Midbrain (tissue), 1 donor: ENCODE measurements around the gene GOLGA6L10.
"Not testable (repeated sequence)": the region's sequence is repeated elsewhere in the genome, so short reads cannot be mapped to it uniquely, and the experiment has no call there.

Experiments used
- DNase-seq: peaks from one replicate; lab custom pipeline; 2025; lab: John Stamatoyannopoulos, UW

The GOLGA6L10 gene

GRCh38 chr15:82342632-82343374, 6.5 kb downstream of the GOLGA6L10 start:
- DNase-seq: not testable (repeated sequence)

GRCh38 chr15:82338573-82338972, 10.7 kb downstream of the GOLGA6L10 start:
- DNase-seq: not testable (repeated sequence)

DNA sequence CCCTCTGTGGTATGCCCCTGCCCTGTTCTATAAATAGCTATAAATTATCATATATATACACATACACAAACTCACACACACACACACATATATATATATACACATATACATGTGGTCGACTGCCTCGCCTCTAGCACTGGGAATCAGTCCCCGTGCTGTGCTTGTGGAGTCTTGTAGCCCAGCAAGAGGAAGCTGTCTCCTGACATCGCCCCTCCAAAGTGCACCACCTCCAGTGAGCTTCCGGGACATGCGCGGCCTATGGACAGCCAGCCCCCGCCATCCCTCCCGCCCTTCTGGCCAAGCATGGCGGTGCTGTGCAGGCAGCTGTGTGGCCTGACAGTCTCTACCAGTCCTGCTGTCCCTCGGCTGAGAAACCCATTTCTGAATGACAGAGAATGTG, 11.2 kb downstream of the GOLGA6L10 start:
- not testable (repeated sequence) for DNase-seq

- DNase-seq: not testable (repeated sequence)
Observed at GRCh38 chr15:82337051-82337450, 12.2 kb downstream of the GOLGA6L10 start.

DNA sequence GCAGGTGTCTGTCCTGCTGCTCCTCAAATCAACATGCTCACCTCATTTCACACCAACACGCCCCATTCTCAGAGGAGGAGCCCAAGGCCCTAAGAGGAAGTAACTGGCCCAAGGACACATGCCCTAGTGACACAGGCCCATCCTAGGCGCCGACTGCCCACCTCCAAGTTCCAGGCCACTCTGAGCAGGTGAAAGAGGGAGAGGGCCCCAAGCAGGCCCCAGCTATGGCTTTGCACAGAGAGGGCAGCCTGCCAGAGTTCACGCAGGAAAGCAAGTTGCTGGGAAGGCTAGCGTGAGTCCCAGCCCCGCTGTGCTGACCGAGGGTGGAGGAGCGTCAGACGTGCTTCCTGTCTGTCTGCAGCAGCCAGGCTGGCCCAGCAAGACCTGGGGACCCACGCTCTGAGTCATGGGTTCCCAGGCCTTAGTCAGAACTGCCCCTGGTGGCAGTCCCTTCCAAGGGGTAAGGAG, 13.1 kb downstream of the GOLGA6L10 start:
- not testable (repeated sequence) for DNase-seq

- DNase-seq: not testable (repeated sequence)
Observed at GRCh38 chr15:82335006-82335405, 14.3 kb downstream of the GOLGA6L10 start.

- DNase-seq: not testable (repeated sequence)
Observed at GRCh38 chr15:82334554-82334932, 14.7 kb downstream of the GOLGA6L10 start.

- DNase-seq: not testable (repeated sequence)
Observed at GRCh38 chr15:82333603-82334553, 15.4 kb downstream of the GOLGA6L10 start.

- not testable (repeated sequence) for DNase-seq
Observed at GRCh38 chr15:82332711-82333602, 16.3 kb downstream of the GOLGA6L10 start.

DNA sequence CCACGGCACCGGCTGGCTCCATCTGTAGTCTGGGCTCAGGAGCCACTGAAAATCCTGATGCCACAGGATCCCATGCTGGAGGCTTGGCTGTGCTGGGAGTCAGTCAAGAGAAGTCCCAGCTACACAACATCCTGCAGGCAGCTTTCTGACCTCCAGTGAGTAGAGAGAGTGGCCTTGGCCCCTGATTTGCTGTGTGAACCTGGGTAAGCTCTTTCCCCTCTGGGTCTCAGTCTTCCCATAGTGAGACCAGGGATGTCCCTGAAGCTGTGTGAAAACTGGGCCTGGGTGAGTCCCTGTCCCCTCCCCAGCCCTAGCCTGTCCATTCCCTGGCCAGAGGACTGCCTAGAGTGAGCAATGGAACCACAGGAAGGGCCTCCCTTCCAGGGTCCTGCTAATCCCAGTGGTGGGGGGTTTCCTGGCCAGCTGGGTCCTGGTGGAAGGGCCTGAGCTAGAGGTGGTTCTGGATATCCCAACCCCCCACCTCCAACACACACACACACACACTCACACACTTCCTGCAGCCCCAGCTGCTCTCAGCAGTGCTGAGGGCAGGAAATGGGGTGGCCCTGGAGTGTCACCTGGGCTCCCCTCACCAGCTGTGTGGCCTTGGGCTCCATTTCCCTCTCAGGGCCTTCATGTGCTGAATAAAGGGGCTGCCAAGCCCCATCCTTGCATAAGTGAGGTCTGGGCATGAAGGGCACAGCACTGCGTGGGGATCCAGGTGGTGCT, 17.5 kb downstream of the GOLGA6L10 start:
- not testable (repeated sequence) for DNase-seq

DNA sequence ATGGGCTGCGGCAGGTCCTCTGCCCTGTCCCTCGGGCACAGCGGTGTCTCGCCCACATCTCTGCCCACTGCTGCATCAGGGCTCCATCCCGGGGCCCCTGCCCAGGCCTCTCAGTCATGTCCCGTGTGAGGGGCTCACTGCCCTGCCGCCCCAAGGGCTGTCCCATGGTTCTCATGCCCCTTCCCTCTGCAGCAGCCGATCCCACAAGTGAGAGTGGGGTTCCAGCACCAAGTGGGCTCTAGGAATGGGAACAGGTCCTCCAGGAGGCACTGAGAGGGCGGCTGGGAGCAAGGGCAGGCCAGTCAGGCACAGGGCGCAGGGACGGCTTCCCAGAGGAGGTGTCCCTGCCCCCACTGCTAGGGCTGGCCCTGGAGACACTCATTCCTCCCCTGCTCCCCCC, 18.4 kb downstream of the GOLGA6L10 start:
- DNase-seq: not testable (repeated sequence)

GRCh38 chr15:82329039-82329438, 20.2 kb downstream of the GOLGA6L10 start:
- not testable (repeated sequence) for DNase-seq

DNA sequence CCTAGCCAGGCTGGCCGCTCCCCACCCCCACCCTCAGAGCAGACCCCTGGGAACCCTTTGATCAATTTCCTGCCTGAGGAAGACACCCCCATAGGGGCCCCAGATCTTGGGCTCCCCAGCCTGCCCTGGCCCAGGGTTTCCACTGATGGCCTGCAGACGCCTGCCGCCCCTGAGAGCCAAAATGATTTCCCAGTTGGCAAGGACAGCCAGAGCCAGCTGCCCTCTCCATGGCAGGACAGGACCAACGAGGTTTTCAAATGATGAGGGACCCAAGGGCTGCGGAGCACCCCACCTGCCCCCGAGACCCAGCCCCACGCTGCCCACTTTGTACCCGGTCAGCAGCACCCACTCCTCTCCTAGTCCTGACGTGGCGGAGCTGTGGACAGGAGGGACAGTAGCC, 21.9 kb downstream of the GOLGA6L10 start:
- not testable (repeated sequence) for DNase-seq

DNA sequence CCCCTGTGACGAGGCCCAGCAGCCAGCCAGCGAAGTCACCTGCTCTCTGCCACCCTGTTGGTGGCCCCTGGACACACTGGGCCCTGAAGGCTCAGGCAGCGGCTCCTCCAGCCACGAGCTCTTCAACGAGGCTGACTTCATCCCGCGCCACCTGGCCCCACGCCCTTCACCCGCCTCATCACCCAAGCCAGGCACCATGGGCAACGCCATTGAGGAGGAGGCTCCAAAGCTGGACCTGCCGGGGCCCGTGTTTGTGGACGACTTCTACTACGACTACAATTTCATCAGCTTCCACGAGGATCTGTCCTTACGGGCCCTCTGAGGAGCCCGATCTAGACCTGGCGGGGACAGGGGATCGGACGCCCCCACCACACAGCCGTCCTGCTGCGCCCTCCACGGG, 22.4 kb downstream of the GOLGA6L10 start:
- not testable (repeated sequence) for DNase-seq

DNA sequence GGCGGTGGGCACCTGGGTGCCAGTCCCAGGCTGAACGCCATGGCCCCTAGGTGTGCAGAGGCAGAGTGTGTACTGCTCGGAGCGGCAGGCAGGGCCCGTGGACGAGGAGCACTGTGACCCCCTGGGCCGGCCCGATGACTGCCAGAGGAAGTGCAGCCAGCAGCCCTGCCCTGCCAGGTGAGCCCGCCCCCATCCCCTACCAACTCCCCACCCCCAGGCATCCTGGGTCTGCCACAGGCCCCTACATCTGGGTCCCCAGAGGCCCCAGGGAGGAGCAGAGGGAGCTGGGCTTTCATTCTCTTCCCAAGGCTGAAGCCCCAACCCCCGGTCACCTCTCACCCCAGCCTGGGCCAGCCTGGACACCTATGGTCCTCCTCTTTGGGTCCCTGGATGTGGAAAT, 23.6 kb downstream of the GOLGA6L10 start:
- not testable (repeated sequence) for DNase-seq

DNA sequence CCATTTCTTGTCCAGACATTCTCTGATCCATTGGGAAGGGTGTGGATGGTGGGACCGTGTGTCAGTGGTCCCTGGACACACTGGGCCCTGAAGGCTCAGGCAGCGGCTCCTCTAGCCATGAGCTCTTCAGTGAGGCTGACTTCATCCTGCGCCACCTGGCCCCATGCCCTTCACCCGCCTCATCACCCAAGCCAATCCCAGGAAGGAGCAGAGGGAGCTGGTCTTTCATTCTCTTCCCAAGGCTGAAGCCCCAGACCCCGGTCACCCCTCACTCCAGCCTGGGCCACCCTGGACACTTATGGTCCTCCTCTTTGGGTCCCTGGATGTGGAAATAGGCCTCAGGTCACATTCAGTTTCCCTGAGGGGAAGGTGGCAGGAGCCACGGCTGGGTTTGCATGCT, 24.4 kb downstream of the GOLGA6L10 start:
- DNase-seq: not testable (repeated sequence)

DNA sequence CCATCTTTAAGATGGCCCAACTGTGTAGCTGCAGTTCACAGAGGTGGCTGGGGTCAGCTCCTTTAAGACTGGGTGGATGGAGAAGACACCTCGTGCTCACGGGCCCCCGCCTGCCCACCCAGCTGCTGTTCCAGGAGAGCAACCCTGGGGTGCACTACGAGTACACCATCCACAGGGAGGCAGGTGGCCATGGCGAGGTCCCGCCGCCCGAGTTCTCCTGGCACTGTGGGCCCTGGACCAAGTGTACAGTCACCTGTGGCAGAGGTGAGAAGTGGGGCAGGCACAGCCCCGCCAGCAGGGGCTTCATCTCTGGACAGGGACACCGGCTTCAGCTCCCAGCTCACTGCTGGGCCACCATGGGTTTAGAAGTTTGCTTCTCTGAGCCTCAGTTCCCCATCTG, 26.8 kb downstream of the GOLGA6L10 start:
- DNase-seq: not testable (repeated sequence)

DNA sequence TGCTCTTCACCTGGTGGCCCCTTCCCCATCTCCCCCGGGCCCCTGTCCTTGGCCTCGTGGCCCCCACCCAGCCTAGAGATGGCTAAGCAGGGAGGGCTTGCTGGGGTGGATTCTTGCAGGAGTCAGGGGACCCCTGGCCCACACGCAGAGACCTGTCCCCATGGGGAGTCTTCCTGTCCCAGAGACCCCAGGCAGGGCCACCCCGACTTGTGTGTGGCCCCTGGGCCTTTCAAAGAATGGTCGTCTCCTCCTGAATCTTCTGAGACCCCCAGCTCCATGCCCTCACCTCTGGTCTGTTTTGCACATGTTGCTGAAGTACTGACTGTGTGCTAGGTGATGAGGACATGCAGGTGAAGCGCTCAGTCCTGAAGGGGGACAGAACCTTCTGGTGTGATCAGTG, 28.4 kb downstream of the GOLGA6L10 start:
- not testable (repeated sequence) for DNase-seq

DNA sequence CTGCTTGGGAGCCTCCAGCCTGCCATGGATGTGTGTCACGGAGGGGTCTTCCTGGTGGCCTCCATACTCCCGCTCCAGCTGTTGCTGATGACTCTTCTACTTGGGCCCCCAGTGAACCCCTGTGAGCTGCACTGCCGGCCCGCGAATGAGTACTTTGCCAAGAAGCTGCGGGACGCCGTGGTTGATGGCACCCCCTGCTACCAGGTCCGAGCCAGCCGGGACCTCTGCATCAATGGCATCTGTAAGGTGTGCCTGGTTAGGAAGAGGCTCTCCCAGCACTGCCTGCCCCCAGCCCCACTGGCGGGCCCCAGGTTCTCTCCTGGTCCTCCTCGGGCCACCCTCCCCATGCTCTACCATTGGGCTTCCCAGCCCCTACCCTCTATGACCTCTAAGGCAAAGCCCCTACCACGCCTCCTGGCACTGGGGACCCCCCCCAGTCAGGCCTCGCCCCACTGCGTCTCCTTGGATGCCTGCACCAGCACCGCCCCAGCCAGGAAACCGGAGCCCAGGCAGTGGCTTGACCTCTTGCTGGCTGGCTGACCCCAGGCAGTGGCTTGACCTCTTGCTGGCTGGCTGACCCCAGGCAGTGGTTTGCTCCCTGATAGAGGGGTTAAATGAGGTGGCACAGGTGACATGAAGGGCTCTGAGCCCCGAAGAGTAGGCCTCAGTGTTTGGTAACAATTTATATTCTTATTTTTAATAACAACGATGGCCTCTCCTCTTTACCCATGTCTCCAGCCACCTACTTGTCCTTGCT, 29.6 kb downstream of the GOLGA6L10 start:
- not testable (repeated sequence) for DNase-seq

DNA sequence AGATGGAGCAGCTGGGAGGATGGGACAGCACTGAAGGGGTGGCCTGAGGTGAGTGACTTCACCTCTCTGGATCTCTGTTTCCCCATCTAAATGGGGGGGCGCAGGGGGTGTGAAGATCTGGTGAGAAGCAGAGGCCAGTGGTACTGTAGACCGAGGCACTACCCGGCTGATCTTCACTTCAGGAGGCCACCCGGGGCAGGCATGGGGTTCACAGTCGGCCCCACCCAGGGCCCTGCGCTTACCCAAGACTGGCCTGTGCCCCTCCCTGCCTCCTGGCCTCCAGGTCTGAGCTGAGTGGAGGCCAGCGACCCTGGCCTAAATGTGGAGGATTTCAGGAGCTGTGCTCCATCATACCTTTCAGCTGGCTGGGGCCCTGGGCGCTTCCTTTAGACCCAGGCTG, 31.0 kb downstream of the GOLGA6L10 start:
- DNase-seq: not testable (repeated sequence)
